Measurements from ENCODE around the gene FAM221B.

The FAM221B gene

DNA sequence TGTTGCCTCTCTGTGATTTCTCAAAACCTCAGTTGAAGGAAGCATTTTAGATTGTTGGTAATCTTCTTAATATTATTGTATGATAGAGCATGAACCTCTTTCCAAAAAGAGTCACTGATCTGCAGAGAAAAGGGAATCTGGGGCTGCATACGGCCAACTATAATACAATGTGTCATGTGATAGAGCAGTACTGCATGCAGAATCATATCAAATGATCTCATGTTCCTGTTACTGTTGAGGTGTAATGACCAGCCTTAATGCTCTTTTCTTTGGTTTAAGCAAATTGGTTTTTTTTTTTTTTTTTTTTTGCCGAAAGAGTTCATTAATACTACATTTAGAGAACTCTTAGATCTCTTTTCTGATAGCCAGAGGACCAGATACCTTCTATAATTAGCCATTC is 61.5 kb downstream of the FAM221B start:
- no peaks in the 10 kb centered on the region for H3K4me1 ChIP-seq (ENCODE audit: insufficient read depth, low read length)
- no peak for DNase-seq
- H3K27ac ChIP-seq (ENCODE audit: low read length): no peak overlapping the region

More for the DNA sequence above, 61.5 kb downstream of the FAM221B start:
- ATAC-seq (ENCODE audit: insufficient read depth, low read depth): no peak
- Histone ChIP-seq H2AFZ (ENCODE audit: low read depth, low read length) (no peak overlapping the region), H3K36me3 (ENCODE audit: insufficient read depth, low read length) (peaks cover 3% of the 10 kb centered on the region; the same call in 1 of the 2 replicates), H3K9me3 (ENCODE audit: insufficient read depth, low read length, severe bottlenecking) (no peaks in the 10 kb centered on the region), H3K79me2 (ENCODE audit: insufficient read depth, low read length) (peaks cover 36% of the 10 kb centered on the region), H3K4me2 (ENCODE audit: insufficient read depth, low read length) (no peak overlapping the region), H4K20me1 (ENCODE audit: insufficient read depth, low read length) (peaks cover 3% of the 10 kb centered on the region), H3K27me3 (ENCODE audit: insufficient read depth, low read length, poor library complexity) (no peaks in the 10 kb centered on the region), H3K4me3 (ENCODE audit: low read depth in 1 of 2, low read length in 2 of 2) (no peak overlapping the region), H3K9ac (ENCODE audit: low read depth, low read length) (no peak overlapping the region)
- TF ChIP-seq EZH2 (IDR thresholded peaks at IDR 0.05; ENCODE audit: borderline replicate concordance, low read depth, low read length, severe bottlenecking): no peak
- TF ChIP-seq, protein P1, sequence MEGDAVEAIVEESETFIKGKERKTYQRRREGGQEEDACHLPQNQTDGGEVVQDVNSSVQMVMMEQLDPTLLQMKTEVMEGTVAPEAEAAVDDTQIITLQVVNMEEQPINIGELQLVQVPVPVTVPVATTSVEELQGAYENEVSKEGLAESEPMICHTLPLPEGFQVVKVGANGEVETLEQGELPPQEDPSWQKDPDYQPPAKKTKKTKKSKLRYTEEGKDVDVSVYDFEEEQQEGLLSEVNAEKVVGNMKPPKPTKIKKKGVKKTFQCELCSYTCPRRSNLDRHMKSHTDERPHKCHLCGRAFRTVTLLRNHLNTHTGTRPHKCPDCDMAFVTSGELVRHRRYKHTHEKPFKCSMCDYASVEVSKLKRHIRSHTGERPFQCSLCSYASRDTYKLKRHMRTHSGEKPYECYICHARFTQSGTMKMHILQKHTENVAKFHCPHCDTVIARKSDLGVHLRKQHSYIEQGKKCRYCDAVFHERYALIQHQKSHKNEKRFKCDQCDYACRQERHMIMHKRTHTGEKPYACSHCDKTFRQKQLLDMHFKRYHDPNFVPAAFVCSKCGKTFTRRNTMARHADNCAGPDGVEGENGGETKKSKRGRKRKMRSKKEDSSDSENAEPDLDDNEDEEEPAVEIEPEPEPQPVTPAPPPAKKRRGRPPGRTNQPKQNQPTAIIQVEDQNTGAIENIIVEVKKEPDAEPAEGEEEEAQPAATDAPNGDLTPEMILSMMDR (IDR thresholded peaks at IDR 0.05; ENCODE audit: borderline replicate concordance, extremely low read depth, low read length, poor library complexity, severe bottlenecking): no peak
